SK-N-MC (cell line): ENCODE results near the gene NEK11.

Experiments
- EZH2 ChIP-seq: fragments of 200-600 bp; sonication (generic); IDR thresholded peaks from one replicate; pipeline ENCODE4 v1.6.1; 2017; ENCODE audit warnings: antibody characterized with exemption
- FOXP2 ChIP-seq: optimal IDR thresholded peaks from 2 replicates; pipeline ENCODE3; 2011; ENCODE audit warnings: mild to moderate bottlenecking, moderate library complexity; ENCODE audit not compliant: insufficient read depth; ENCODE audit errors: extremely low read length, control extremely low read depth
- POLR2AphosphoS5 ChIP-seq: IDR thresholded peaks from 2 replicates; pipeline ENCODE4 v1.6.1; 2012; ENCODE audit warnings: mild to moderate bottlenecking, low read depth, low read length, borderline replicate concordance

- no peak for TF ChIP-seq POLR2AphosphoS5
- TF ChIP-seq EZH2, result no peak
- TF ChIP-seq FOXP2, result no peak
Measured at GRCh38 chr3:131279577-131279976, 252.9 kb downstream of the NEK11 start.
